Tibial nerve (tissue), 4 donors: ENCODE data around the gene ATN1.

Experiments used
- EP300 ChIP-seq, 2 donors: sonication (generic); formaldehyde crosslinking; IDR thresholded peaks; one replicate each; pipeline ENCODE4 v1.6.1; 2017; ENCODE audit warnings: antibody characterized with exemption in 2 of 2, mild to moderate bottlenecking in 1 of 2
- POLR2A ChIP-seq, 2 donors: fragments of 450-650 bp; IDR thresholded peaks; one replicate each; pipeline ENCODE4 v1.6.1; 2017; ENCODE audit warnings: antibody characterized with exemption in 2 of 2, mild to moderate bottlenecking in 2 of 2, moderate library complexity in 2 of 2
- TF ChIP-seq, protein P1 (sequence below), 5 experiments: fragments of 200-600 bp in 3 of 5; fragments of 450-650 bp in 2 of 5; sonication (generic) in 3 of 5; IDR thresholded peaks; one replicate each; pipeline ENCODE4 v1.5.1; 2016 to 2019; ENCODE audit warnings: antibody characterized with exemption in 5 of 5, mild to moderate bottlenecking in 3 of 5, moderate library complexity in 2 of 5

GRCh38 chr12:6955108-6956020 lies 27.6 kb downstream of the ATN1 start:
- TF ChIP-seq, protein P1, sequence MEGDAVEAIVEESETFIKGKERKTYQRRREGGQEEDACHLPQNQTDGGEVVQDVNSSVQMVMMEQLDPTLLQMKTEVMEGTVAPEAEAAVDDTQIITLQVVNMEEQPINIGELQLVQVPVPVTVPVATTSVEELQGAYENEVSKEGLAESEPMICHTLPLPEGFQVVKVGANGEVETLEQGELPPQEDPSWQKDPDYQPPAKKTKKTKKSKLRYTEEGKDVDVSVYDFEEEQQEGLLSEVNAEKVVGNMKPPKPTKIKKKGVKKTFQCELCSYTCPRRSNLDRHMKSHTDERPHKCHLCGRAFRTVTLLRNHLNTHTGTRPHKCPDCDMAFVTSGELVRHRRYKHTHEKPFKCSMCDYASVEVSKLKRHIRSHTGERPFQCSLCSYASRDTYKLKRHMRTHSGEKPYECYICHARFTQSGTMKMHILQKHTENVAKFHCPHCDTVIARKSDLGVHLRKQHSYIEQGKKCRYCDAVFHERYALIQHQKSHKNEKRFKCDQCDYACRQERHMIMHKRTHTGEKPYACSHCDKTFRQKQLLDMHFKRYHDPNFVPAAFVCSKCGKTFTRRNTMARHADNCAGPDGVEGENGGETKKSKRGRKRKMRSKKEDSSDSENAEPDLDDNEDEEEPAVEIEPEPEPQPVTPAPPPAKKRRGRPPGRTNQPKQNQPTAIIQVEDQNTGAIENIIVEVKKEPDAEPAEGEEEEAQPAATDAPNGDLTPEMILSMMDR (IDR thresholded peaks at IDR 0.05): no peak
- no peak for TF ChIP-seq EP300 (IDR thresholded peaks at IDR 0.05)
- no peak for TF ChIP-seq POLR2A (IDR thresholded peaks at IDR 0.05)
